Measurements from ENCODE around the gene CFAP410. TPM values are rescaled to one million over a fixed set of nuclear protein-coding genes. Genes with fewer than 3 reads are reported as not detected.

Gene CFAP410
- total and polyA plus RNA-seq, 2 of the 8 experiments (the other 6 are each of a cell fraction or from before 2014, with no cell fraction given), result 10.6 to 12.0 TPM

- no peak overlapping the region for H2BK20ac ChIP-seq (ENCODE audit: low read length)
- no peaks in the 10 kb centered on the region; a peak in 1 of 7 replicates for H3K27me3 ChIP-seq (replicated peaks in 1 of 4; ENCODE audit: control insufficient read depth in 3 of 4, extremely low read depth in 1 of 4, insufficient read depth in 3 of 4, low read length in 3 of 4)
- no peaks in the 10 kb centered on the region for H3K23me2 ChIP-seq (ENCODE audit: low read depth, low read length)
- no peak overlapping the region for H4K91ac ChIP-seq (replicated peaks; ENCODE audit: insufficient read length, low read length)
- H4K20me1 ChIP-seq (replicated peaks in 1 of 2; ENCODE audit: control insufficient read depth in 1 of 2, insufficient read depth in 2 of 2, low read length in 2 of 2), result no peaks in the 10 kb centered on the region
- no peaks in the 10 kb centered on the region for H3K79me2 ChIP-seq (ENCODE audit: control insufficient read depth in 1 of 2, insufficient read depth in 2 of 2, low read length in 2 of 2)
- H3K56ac ChIP-seq (replicated peaks; ENCODE audit: insufficient read length, low read depth, low read length), result no peak overlapping the region
- DNase-seq (ENCODE audit: low read depth in 1 of 2, low spot score in 2 of 2) (no peak), FAIRE-seq (no peak)
- H2BK120ac ChIP-seq (replicated peaks; ENCODE audit: low read depth, low read length), result no peak overlapping the region
- no peak overlapping the region for H3K4me3 ChIP-seq (ENCODE audit: extremely low read depth in 1 of 4, insufficient read depth in 2 of 4, low read depth in 3 of 4, low read length in 4 of 4)
- no peak overlapping the region for H3K18ac ChIP-seq (ENCODE audit: extremely low read depth, low read length)
- H3K23ac ChIP-seq (ENCODE audit: insufficient read length), result no peak overlapping the region
- CTCF ChIA-PET (ENCODE audit: partially characterized antibody), result interaction anchor here (1.5 kb wide), 1 partner anchor 9 kb away, joined by 4 read pairs; no protein-coding TSS in a partner anchor
- H3K9ac ChIP-seq (replicated peaks in 1 of 4; ENCODE audit: extremely low read depth in 1 of 4, low read depth in 3 of 4, low read length in 3 of 4), result no peak overlapping the region
- no peak overlapping the region for H4K8ac ChIP-seq (ENCODE audit: extremely low read depth, insufficient read depth, low read length)
- no peak overlapping the region for H3K27ac ChIP-seq (ENCODE audit: low read depth, low read length)
- no peaks in the 10 kb centered on the region for H3K36me3 ChIP-seq (ENCODE audit: control insufficient read depth in 2 of 4, insufficient read depth in 4 of 4, low read length in 3 of 4)
- H2BK15ac ChIP-seq (ENCODE audit: low read length), result no peak overlapping the region
- H3K79me1 ChIP-seq (ENCODE audit: low read depth, low read length), result no peaks in the 10 kb centered on the region
- no peak overlapping the region for H3K4ac ChIP-seq (replicated peaks; ENCODE audit: insufficient read length, low read depth, low read length)
- H2BK12ac ChIP-seq (ENCODE audit: low read depth, low read length), result no peak overlapping the region
- no peaks in the 10 kb centered on the region; a peak in 1 of 7 replicates for H3K4me1 ChIP-seq (replicated peaks in 1 of 4; ENCODE audit: control insufficient read depth in 3 of 4, insufficient read depth in 4 of 4, low read length in 3 of 4)
- WGBS, 2 experiments (ENCODE audit: extremely low coverage in 1 of 2, insufficient coverage in 1 of 2, insufficient read length in 1 of 2, insufficient replicate concordance in 2 of 2, low coverage in 1 of 2, low lambda C conversion rate in 2 of 2, missing lambda C conversion rate in 1 of 2), result 79% methylated on average over 8 of the region's 8 CpGs; no CpG with 5 or more reads in 1 of the 2 experiments
- POLR2A ChIA-PET (ENCODE audit: partially characterized antibody), result interaction anchor here (0.7 kb wide), 1 partner anchor 86 kb away, joined by 4 read pairs; no protein-coding TSS in a partner anchor
- H2AFZ ChIP-seq (ENCODE audit: low read length), result no peak overlapping the region
- no peak overlapping the region for H2BK5ac ChIP-seq (ENCODE audit: low read depth, low read length)
- H3K14ac ChIP-seq (ENCODE audit: insufficient read length), result no peak overlapping the region
- no peak overlapping the region for H2AK5ac ChIP-seq (ENCODE audit: low read depth, low read length)
- H4K5ac ChIP-seq (ENCODE audit: insufficient read length, low read depth, low read length), result no peak overlapping the region
- H3K9me3 ChIP-seq (ENCODE audit: insufficient read depth in 2 of 2, low read depth in 1 of 2, low read length in 1 of 2), result no peaks in the 10 kb centered on the region
- H3K4me2 ChIP-seq (ENCODE audit: insufficient read depth in 1 of 2, low read depth in 2 of 2, low read length in 2 of 2), result no peak overlapping the region
- TF ChIP-seq CHD2 (IDR thresholded peaks at IDR 0.05; ENCODE audit: low read length), result no peak
- no peak for TF ChIP-seq SRF (IDR thresholded peaks at IDR 0.05; ENCODE audit: low read depth, low read length)
- TF ChIP-seq E2F6 (IDR thresholded peaks at IDR 0.05), result no peak
- TF ChIP-seq PHF8 (conservative IDR thresholded peaks at IDR 0.05; ENCODE audit: low read depth, low read length), result no peak
- no peak for TF ChIP-seq KDM4A (IDR thresholded peaks at IDR 0.05; ENCODE audit: low read depth, low read length, severe bottlenecking)
- TF ChIP-seq BACH1 (IDR thresholded peaks at IDR 0.05; ENCODE audit: low read length), result no peak
- TF ChIP-seq SUZ12 (IDR thresholded peaks at IDR 0.05; ENCODE audit: low read length), result no peak
- no peak for TF ChIP-seq POLR2AphosphoS5 (IDR thresholded peaks at IDR 0.05; ENCODE audit: low read depth, low read length)
- no peak for TF ChIP-seq GABPA (IDR thresholded peaks at IDR 0.05; ENCODE audit: borderline replicate concordance, insufficient read depth, low read length)
- no peak for TF ChIP-seq BCL11A (IDR thresholded peaks at IDR 0.05; ENCODE audit: low read depth in 2 of 2, low read length in 2 of 2)
- TF ChIP-seq SAP30 (IDR thresholded peaks at IDR 0.05; ENCODE audit: insufficient read depth, insufficient replicate concordance, low read length), result no peak
- no peak for TF ChIP-seq ASH2L (IDR thresholded peaks at IDR 0.05; ENCODE audit: low read length)
Measured at GRCh38 chr21:44359396-44359795, 20.2 kb upstream of the CFAP410 start.

All from H1 (cell line).